H1 (cell line): ENCODE measurements around the gene ADD2. TPM values are rescaled to one million over a fixed set of nuclear protein-coding genes. Genes with fewer than 3 reads are reported as not detected.

Experiments used
- CTCF ChIP-seq, 3 experiments: IDR thresholded peaks; 1 replicate in 2 of 3; 2 replicates in 1 of 3; pipeline versions ENCODE4 v1.5.1 to v1.6.1; 2011; ENCODE audit warnings: low read length in 3 of 3, mild to moderate bottlenecking in 3 of 3, inconsistent platforms in 2 of 3, low read depth in 1 of 3, moderate library complexity in 1 of 3; ENCODE audit not compliant: insufficient read depth in 1 of 3; ENCODE audit errors: control extremely low read depth in 1 of 3
- polyA plus RNA-seq, 7 experiments: library from polyadenylated mRNA; depleted of rRNA in 3 of 7; stranded (reverse) in 5 of 7; unstranded in 2 of 7; fragments of >200 nt in 5 of 7; fragments of 200-250 nt in 2 of 7; gene quantifications; 1 replicate in 5 of 7; 2 replicates in 1 of 7; 4 replicates in 1 of 7; pipeline versions ENCODE4 v1.2.1 to v1.2.3, GENCODE V29; 2011 to 2013; ENCODE audit warnings: missing spikeins in 2 of 7, mixed read lengths in 2 of 7
- total RNA-seq: library from RNA; stranded (reverse); fragmentation: NEBNext Ultra II Directional; extraction: Animal tissue kit (Norgen Biotek cat#: 25700); gene quantifications from 2 replicates; pipeline ENCODE4 v1.2.1, GENCODE V29; 2021

Gene ADD2
- total and polyA plus RNA-seq, 2 of the 8 experiments (the other 6 are each of a cell fraction or from before 2014, with no cell fraction given), result 58.5 to 170 TPM

- no peak for TF ChIP-seq CTCF (IDR thresholded peaks at IDR 0.05; ENCODE audit: control extremely low read depth in 1 of 3, insufficient read depth in 1 of 3, low read depth in 1 of 3, low read length in 3 of 3)
Measured at GRCh38 chr2:70613521-70613920, 154.5 kb downstream of the ADD2 start (continued).
